Fibroblast of skin of back (primary cell): ENCODE data around the gene SYT2.
"Not testable (repeated sequence)": the region's sequence is repeated elsewhere in the genome, so short reads cannot be mapped to it uniquely, and the experiment has no call there.

Experiments used
- DNase-seq: peaks from one replicate; pipeline ENCODE4 v3.0.0-alpha.2; 2013

The SYT2 gene

DNA sequence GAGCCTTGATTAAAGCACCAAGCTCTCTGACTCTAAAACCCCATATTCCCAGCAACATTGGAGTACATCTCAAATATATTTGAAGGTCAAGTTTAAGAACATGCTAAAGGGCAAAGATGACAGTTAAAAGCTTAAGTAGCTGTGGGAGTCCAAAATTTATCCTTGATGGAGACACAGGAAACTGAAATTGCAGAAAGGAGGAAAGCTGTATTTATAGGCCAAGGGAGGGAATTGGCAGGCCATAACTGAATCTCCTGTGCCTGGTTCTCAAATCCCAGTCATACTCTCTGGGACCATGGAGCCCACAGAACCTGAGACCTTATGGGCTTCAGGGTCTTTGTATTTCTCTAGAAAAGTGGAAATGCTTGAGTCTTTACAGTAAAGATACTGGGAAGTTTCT is 167.8 kb downstream of the SYT2 start:
- DNase-seq = not testable (repeated sequence)

GRCh38 chr1:202540858-202541257 is 169.4 kb downstream of the SYT2 start:
- not testable (repeated sequence) for DNase-seq
